UCSD-AML1 (cell line): Measurements from ENCODE around the gene PCDHB16.
A peak's percentile ranks its signal among the peaks of the same experiment; 100 is the strongest.
"Not testable (repeated sequence)": the region's sequence is repeated elsewhere in the genome, so short reads cannot be mapped to it uniquely, and the experiment has no call there.

Experiments used
- DNase-seq: peaks from one replicate; lab custom pipeline; 2025; ENCODE audit not compliant: unreplicated experiment; lab: John Stamatoyannopoulos, UW

The PCDHB16 gene

DNA sequence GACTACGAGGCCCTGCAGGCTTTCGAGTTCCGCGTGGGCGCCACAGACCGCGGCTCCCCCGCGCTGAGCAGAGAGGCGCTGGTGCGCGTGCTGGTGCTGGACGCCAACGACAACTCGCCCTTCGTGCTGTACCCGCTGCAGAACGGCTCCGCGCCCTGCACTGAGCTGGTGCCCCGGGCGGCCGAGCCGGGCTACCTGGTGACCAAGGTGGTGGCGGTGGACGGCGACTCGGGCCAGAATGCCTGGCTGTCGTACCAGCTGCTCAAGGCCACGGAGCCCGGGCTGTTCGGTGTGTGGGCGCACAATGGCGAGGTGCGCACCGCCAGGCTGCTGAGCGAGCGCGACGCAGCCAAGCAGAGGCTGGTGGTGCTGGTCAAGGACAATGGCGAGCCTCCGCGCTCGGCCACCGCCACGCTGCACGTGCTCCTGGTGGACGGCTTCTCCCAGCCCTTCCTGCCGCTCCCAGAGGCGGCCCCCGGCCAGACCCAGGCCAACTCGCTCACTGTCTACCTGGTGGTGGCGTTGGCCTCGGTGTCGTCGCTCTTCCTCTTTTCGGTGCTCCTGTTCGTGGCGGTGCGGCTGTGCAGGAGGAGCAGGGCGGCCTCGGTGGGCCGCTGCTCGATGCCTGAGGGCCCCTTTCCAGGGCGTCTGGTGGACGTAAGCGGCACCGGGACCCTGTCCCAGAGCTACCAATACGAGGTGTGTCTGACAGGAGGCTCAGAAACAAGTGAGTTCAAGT is 2.1 kb downstream of the PCDHB16 start:
- not testable (repeated sequence) for DNase-seq

DNA sequence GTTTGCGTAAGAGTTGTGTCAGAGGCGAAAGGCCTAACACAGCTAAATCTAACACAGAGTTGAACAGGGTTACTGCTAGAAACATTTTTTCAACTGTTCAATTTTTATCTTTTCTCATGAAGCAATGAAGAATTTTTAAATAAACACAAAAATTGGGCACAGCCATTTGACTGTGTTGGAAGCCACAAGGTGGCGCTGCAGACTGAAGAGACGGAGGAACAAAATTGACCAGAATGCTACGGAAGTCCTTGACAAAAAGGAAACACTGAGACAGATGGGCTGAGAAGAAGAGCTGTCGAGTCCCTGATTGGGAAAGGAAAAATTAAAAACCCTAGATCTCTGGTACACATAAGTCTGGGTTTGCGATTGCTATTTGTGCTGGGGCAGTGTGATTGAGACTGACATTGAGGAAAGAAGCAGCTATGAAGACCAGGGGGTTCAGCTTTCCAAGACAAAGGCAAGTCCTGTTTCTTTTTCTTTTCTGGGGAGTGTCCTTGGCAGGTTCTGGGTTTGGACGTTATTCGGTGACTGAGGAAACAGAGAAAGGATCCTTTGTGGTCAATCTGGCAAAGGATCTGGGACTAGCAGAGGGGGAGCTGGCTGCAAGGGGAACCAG is 4.8 kb downstream of the PCDHB16 start, which contains the start of gene PCDHB9:
TSS of gene PCDHB9 (plus strand) at position 265 of the 616 bp plus-strand sequence. CDS start at position 423, 158 bp downstream.
- peak; percentile 33 for DNase-seq

DNA sequence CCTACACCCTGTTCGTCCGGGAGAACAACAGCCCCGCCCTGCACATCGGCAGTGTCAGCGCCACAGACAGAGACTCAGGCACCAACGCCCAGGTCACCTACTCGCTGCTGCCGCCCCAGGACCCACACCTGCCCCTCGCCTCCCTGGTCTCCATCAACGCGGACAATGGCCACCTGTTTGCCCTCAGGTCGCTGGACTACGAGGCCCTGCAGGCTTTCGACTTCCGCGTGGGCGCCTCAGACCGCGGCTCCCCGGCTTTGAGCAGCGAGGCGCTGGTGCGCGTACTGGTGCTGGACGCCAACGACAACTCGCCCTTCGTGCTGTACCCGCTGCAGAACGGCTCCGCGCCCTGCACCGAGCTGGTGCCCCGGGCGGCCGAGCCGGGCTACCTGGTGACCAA is 6.5 kb downstream of the PCDHB16 start:
- DNase-seq = not testable (repeated sequence)

DNA sequence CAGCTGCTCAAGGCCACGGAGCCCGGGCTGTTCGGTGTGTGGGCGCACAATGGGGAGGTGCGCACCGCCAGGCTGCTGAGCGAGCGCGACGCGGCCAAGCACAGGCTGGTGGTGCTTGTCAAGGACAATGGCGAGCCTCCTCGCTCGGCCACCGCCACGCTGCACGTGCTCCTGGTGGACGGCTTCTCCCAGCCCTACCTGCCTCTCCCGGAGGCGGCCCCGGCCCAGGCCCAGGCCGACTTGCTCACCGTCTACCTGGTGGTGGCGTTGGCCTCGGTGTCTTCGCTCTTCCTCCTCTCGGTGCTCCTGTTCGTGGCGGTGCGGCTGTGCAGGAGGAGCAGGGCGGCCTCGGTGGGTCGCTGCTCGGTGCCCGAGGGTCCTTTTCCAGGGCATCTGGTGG is 6.9 kb downstream of the PCDHB16 start:
- not testable (repeated sequence) for DNase-seq

DNA sequence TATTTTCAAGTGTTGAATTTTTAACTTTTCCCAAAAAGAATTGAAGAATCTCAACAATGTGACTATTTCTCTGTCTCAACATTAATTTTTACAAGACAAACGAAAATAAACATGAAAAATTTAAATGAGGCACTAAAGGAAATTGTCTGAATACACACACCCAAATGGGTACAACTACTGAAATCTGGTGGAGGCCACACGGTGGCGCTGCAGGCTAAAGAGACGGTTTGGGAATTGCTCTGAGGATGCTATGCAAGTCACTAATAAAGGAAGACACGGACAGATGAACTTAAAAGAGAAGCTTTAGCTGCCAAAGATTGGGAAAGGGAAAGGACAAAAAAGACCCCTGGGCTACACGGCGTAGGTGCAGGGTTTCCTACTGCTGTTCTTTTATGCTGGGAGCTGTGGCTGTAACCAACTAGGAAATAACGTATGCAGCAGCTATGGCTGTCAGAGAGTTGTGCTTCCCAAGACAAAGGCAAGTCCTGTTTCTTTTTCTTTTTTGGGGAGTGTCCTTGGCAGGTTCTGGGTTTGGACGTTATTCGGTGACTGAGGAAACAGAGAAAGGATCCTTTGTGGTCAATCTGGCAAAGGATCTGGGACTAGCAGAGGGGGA is 10.0 kb downstream of the PCDHB16 start, which contains the start of gene PCDHB10:
TSS of gene PCDHB10 (plus strand) at position 244 of the 616 bp plus-strand sequence. CDS start at position 444, 200 bp downstream.
- DNase-seq = peak; percentile 41

DNA sequence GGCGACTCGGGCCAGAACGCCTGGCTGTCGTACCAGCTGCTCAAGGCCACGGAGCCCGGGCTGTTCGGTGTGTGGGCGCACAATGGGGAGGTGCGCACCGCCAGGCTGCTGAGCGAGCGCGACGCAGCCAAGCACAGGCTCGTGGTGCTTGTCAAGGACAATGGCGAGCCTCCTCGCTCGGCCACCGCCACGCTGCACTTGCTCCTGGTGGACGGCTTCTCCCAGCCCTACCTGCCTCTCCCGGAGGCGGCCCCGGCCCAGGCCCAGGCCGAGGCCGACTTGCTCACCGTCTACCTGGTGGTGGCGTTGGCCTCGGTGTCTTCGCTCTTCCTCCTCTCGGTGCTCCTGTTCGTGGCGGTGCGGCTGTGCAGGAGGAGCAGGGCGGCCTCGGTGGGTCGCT is 12.1 kb downstream of the PCDHB16 start:
- DNase-seq = not testable (repeated sequence)

DNA sequence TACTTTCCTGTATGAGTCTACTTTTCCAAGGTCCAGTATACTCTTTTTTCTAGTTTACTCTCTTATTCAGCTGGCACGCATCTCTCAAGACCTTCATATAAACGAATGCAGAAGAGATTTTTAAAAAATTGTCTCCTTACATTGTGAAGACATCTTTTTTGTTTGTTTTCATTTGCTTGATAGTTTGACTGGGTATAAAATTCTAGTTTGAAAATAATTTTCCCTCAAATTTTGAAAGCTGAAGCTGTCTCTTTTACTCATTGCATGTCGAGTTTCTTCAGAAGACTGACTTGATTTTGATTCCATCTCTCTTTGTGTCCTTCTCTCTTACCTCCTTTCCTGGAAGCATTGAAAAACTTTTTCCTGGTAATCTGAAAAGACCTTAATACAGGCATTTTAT is 14.2 kb downstream of the PCDHB16 start:
- no peak for DNase-seq

DNA sequence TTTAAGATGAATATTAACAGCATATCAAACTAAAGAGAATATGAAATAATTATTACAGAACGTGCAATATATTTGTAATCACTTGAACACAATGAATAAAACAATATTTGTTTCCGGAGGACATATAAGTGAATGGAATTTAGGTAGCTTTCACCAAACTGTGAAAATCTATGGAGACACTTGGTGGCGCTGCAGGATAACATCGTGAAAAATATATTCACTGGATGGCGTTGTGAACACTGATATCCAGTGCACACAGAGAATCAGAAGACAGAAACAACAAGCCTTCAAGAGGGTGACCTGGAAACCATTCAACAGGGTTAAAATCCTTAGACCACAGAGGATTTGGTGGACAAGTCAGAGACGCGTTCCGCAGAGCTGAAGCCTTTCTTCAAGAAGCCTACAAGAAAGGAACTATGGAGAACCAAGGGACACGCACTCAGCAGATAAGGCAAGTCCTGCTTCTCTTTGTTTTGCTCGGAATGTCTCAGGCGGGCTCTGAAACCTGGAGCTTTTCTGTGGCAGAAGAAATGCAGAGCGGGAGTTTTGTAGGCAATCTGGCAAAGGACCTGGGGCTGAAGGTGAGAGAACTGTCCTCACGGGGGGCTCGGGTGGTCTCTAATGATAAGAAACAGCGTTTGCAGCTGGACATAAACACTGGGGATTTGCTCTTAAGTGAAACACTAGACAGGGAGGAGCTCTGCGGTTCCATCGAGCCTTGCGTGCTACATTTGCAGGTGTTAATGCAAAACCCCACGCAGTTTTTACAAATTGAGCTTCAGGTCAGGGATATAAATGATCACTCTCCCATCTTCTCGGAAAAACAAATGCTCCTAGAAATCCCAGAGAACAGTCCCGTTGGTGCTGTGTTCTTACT is 17.4 kb downstream of the PCDHB16 start, which contains the start of gene PCDHB11:
TSS of gene PCDHB11 (plus strand) at position 269 of the 877 bp plus-strand sequence. CDS start at position 417, 148 bp downstream.
- DNase-seq = no peak

DNA sequence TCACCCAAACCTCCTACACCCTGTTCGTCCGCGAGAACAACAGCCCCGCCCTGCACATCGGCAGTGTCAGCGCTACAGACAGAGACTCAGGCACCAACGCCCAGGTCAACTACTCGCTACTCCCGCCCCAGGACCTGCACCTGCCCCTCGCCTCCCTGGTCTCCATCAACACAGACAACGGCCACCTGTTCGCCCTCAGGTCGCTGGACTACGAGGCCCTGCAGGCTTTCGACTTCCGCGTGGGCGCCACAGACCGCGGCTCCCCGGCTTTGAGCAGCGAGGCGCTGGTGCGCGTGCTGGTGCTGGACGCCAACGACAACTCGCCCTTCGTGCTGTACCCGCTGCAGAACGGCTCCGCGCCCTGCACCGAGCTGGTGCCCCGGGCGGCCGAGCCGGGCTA is 18.9 kb downstream of the PCDHB16 start:
- DNase-seq = not testable (repeated sequence)

DNA sequence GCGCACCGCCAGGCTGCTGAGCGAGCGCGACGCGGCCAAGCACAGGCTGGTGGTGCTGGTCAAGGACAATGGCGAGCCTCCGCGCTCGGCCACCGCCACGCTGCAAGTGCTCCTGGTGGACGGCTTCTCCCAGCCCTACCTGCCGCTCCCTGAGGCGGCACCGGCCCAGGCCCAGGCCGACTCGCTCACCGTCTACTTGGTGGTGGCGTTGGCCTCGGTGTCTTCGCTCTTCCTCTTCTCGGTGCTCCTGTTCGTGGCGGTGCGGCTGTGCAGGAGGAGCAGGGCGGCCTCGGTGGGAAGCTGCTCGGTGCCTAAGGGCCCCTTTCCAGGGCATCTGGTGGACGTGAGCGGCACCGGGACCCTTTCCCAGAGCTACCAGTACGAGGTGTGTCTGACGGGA is 19.5 kb downstream of the PCDHB16 start:
- DNase-seq = not testable (repeated sequence)

DNA sequence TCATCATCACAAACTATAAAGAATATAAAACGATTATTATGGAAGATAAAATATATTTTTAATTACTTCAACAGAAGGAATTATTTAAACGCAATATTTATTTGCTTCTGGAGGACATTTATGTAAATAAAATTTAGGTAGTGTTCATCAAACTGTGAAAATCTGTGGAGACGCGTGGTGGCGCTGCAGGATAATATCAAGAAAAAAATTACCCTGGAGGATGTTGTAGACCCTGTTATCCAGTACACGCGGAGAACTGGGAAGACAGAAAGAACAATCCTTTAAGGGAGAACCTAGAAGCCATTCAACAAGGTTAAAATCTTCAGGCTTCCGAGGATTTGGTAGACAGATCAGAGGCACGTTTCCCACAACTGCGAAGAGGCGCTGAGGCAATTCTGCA is 26.3 kb downstream of the PCDHB16 start, which contains the start of gene PCDHB12:
TSS of gene PCDHB12 (plus strand) at position 242 of the 400 bp plus-strand sequence. CDS start 189 bp downstream, outside the sequence.
- no peak for DNase-seq

DNA sequence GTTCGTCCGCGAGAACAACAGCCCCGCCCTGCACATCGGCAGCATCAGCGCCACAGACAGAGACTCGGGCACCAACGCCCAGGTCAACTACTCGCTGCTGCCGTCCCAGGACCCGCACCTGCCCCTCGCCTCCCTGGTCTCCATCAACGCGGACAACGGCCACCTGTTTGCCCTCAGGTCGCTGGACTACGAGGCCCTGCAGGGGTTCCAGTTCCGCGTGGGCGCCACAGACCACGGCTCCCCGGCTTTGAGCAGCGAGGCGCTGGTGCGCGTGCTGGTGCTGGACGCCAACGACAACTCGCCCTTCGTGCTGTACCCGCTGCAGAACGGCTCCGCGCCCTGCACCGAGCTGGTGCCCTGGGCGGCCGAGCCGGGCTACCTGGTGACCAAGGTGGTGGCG is 28.1 kb downstream of the PCDHB16 start:
- DNase-seq = not testable (repeated sequence)

DNA sequence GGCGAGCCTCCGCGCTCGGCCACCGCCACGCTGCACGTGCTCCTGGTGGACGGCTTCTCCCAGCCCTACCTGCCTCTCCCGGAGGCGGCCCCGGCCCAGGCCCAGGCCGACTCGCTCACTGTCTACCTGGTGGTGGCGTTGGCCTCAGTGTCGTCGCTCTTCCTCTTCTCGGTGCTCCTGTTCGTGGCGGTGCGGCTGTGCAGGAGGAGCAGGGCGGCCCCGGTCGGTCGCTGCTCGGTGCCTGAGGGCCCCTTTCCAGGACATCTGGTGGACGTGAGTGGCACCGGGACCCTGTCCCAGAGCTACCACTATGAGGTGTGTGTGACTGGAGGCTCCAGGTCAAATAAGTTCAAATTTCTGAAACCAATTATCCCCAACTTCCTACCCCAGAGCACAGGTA is 28.7 kb downstream of the PCDHB16 start:
- DNase-seq = not testable (repeated sequence)

DNA sequence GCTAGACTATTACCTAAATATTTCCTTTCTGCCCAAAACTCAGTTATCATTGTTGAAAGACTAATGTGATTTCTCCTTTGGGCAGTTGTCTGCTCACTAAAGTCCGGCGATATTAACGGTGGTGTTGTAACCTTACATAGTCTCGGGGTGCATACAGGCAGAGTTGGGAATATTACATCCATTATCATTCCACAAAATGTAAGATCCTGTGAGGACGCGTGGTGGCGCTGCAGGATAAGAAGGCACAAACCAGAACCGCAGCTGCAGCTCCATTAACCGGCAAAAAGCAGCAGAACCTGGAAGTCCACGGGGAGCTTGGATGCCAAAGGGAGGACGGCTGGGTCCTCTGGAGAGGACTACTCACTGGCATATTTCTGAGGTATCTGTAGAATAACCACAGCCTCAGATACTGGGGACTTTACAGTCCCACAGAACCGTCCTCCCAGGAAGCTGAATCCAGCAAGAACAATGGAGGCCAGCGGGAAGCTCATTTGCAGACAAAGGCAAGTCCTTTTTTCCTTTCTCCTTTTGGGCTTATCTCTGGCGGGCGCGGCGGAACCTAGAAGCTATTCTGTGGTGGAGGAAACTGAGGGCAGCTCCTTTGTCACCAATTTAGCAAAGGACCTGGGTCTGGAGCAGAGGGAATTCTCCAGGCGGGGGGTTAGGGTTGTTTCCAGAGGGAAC is 31.6 kb downstream of the PCDHB16 start, which contains the start of gene PCDHB13:
TSS of gene PCDHB13 (plus strand) at position 264 of the 684 bp plus-strand sequence. CDS start at position 469, 205 bp downstream.
- peak; percentile 27 for DNase-seq

DNA sequence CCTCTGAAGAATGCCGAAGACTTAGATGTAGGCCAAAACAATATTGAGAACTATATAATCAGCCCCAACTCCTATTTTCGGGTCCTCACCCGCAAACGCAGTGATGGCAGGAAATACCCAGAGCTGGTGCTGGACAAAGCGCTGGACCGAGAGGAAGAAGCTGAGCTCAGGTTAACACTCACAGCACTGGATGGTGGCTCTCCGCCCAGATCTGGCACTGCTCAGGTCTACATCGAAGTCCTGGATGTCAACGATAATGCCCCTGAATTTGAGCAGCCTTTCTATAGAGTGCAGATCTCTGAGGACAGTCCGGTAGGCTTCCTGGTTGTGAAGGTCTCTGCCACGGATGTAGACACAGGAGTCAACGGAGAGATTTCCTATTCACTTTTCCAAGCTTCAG is 32.4 kb downstream of the PCDHB16 start:
- not testable (repeated sequence) for DNase-seq

DNA sequence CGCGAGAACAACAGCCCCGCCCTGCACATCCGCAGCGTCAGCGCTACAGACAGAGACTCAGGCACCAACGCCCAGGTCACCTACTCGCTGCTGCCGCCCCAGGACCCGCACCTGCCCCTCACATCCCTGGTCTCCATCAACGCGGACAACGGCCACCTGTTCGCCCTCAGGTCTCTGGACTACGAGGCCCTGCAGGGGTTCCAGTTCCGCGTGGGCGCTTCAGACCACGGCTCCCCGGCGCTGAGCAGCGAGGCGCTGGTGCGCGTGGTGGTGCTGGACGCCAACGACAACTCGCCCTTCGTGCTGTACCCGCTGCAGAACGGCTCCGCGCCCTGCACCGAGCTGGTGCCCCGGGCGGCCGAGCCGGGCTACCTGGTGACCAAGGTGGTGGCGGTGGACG is 33.3 kb downstream of the PCDHB16 start:
- DNase-seq = not testable (repeated sequence)

DNA sequence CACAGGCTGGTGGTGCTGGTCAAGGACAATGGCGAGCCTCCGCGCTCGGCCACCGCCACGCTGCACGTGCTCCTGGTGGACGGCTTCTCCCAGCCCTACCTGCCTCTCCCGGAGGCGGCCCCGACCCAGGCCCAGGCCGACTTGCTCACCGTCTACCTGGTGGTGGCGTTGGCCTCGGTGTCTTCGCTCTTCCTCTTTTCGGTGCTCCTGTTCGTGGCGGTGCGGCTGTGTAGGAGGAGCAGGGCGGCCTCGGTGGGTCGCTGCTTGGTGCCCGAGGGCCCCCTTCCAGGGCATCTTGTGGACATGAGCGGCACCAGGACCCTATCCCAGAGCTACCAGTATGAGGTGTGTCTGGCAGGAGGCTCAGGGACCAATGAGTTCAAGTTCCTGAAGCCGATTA is 33.8 kb downstream of the PCDHB16 start:
- DNase-seq = not testable (repeated sequence)

DNA sequence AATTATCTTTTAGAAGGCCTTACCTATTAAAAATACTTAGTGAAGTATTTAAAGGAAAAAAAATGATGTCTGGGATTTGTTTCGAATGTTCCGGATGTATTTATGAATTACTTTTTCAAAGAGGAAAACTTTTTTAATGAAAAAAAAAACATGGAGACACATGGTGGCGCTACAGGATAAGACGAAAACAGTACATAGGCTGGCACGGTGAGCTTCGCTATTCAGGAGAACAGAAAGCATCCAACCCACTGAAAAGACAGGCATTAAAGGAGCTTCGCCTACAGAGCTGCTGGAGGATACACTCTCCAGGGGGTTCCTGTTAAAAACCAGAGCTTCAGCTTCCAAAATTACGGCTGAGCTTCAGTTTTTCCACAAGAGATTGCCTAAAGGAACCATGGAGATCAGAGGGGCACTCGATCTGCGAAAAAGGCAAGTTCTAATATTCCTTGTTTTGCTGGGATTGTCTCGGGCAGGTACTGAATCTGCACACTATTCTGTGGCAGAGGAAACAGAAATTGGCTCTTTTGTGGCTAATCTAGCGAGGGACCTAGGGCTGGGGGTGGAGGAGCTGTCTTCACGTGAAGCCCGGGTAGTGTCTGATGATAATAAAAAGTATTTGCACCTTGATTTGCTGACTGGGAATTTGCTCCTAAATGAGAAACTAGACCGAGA is 41.1 kb downstream of the PCDHB16 start, which contains the start of gene PCDHB14:
TSS of gene PCDHB14 (plus strand) at position 232 of the 672 bp plus-strand sequence. CDS start at position 395, 163 bp downstream.
- no peak for DNase-seq

DNA sequence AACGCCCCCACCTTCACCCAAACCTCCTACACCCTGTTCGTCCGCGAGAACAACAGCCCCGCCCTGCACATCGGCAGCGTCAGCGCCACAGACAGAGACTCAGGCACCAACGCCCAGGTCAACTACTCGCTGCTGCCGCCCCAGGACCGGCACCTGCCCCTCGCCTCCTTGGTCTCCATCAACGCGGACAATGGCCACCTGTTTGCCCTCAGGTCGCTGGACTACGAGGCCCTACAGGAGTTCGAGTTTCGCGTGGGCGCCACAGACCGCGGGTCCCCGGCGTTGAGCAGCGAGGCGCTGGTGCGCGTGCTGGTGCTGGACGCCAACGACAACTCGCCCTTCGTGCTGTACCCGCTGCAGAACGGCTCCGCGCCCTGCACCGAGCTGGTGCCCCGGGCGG is 42.7 kb downstream of the PCDHB16 start:
- DNase-seq = not testable (repeated sequence)
